Subcutaneous abdominal adipose tissue (tissue), 5 donors: ENCODE results near the gene ISG20.

Experiments used
- H3K27ac ChIP-seq: one replicate; pipeline ENCODE4 v1.7.0; 2013; ENCODE audit warnings: low read depth, mild to moderate bottlenecking, inconsistent platforms, low read length, moderate library complexity
- H3K27me3 ChIP-seq, 5 donors: one replicate each; pipeline ENCODE4 v1.7.0; 2013; ENCODE audit warnings: low read length in 5 of 5, inconsistent platforms in 1 of 5; ENCODE audit not compliant: control insufficient read depth in 5 of 5, insufficient read depth in 4 of 5
- H3K36me3 ChIP-seq, 5 donors: one replicate each; pipeline ENCODE4 v1.7.0; 2013; ENCODE audit warnings: low read length in 5 of 5; ENCODE audit not compliant: control insufficient read depth in 5 of 5, insufficient read depth in 5 of 5
- H3K4me1 ChIP-seq, 5 donors: one replicate each; pipeline ENCODE4 v1.7.0; 2013; ENCODE audit warnings: low read length in 5 of 5, mild to moderate bottlenecking in 3 of 5, moderate library complexity in 1 of 5; ENCODE audit not compliant: control insufficient read depth in 5 of 5, insufficient read depth in 5 of 5
- H3K4me3 ChIP-seq, 5 donors: one replicate each; pipeline ENCODE4 v1.7.0; 2013; ENCODE audit warnings: low read length in 5 of 5, low read depth in 1 of 5
- H3K9ac ChIP-seq, 5 donors: one replicate each; pipeline ENCODE4 v1.7.0; 2013; ENCODE audit warnings: low read length in 5 of 5, mild to moderate bottlenecking in 4 of 5, moderate library complexity in 3 of 5
- H3K9me3 ChIP-seq, 5 donors: one replicate each; pipeline ENCODE4 v1.7.0; 2013; ENCODE audit warnings: low read length in 5 of 5; ENCODE audit not compliant: control insufficient read depth in 5 of 5
- donor health status: healthy.
- donor health status: healthy.
- donor health status: healthy.
- donor health status: healthy.
- donor health status: healthy.

The ISG20 gene

GRCh38 chr15:88651971-88652370 lies 13.2 kb downstream of the ISG20 start:
- Histone ChIP-seq H3K27me3 (peaks cover 0 to 2% (median 0%) of the 10 kb centered on the region in 5 donors), H3K4me3 (no peak overlapping the region), H3K9ac (no peak overlapping the region), H3K27ac (no peak overlapping the region), H3K4me1 (peaks cover 0 to 32% (median 10%) of the 10 kb centered on the region in 5 donors), H3K9me3 (no peaks in the 10 kb centered on the region), H3K36me3 (no peaks in the 10 kb centered on the region)

GRCh38 chr15:88652456-88653199 lies 13.8 kb downstream of the ISG20 start:
- H3K9me3 ChIP-seq, result no peaks in the 10 kb centered on the region
- H3K4me3 ChIP-seq, result no peak overlapping the region
- no peak overlapping the region for H3K27ac ChIP-seq
- H3K36me3 ChIP-seq, result no peaks in the 10 kb centered on the region
- H3K9ac ChIP-seq, result no peak overlapping the region
- H3K27me3 ChIP-seq, result peaks cover 0 to 2% (median 0%) of the 10 kb centered on the region in 5 donors
- H3K4me1 ChIP-seq, result peaks cover 0 to 32% (median 10%) of the 10 kb centered on the region in 5 donors

- Histone ChIP-seq H3K27ac (no peak overlapping the region), H3K9ac (no peak overlapping the region), H3K36me3 (no peaks in the 10 kb centered on the region), H3K27me3 (peaks cover 0 to 3% (median 0%) of the 10 kb centered on the region in 5 donors), H3K9me3 (no peaks in the 10 kb centered on the region), H3K4me3 (no peak overlapping the region), H3K4me1 (peaks cover 0 to 26% (median 10%) of the 10 kb centered on the region in 5 donors)
Measured at GRCh38 chr15:88653200-88654064, 14.6 kb downstream of the ISG20 start.

GRCh38 chr15:88654430-88655102 lies 15.8 kb downstream of the ISG20 start:
- H3K36me3 ChIP-seq, result no peaks in the 10 kb centered on the region
- H3K4me1 ChIP-seq, result peaks cover 0 to 22% (median 5%) of the 10 kb centered on the region in 5 donors
- H3K27ac ChIP-seq, result no peak overlapping the region
- peaks cover 0 to 11% (median 0%) of the 10 kb centered on the region in 5 donors for H3K27me3 ChIP-seq
- H3K9me3 ChIP-seq, result no peaks in the 10 kb centered on the region
- H3K4me3 ChIP-seq, result no peak overlapping the region
- H3K9ac ChIP-seq, result no peak overlapping the region

GRCh38 chr15:88655103-88655553 lies 16.3 kb downstream of the ISG20 start:
- no peaks in the 10 kb centered on the region for H3K9me3 ChIP-seq
- no peak overlapping the region for H3K4me3 ChIP-seq
- H3K4me1 ChIP-seq, result peaks cover 0 to 22% (median 4%) of the 10 kb centered on the region in 5 donors
- H3K36me3 ChIP-seq, result no peaks in the 10 kb centered on the region
- H3K27me3 ChIP-seq, result peaks cover 0 to 11% (median 0%) of the 10 kb centered on the region in 5 donors
- no peak overlapping the region for H3K9ac ChIP-seq
- no peak overlapping the region for H3K27ac ChIP-seq

GRCh38 chr15:88655800-88656488 lies 17.1 kb downstream of the ISG20 start:
- no peaks in the 10 kb centered on the region for H3K36me3 ChIP-seq
- no peak overlapping the region for H3K4me3 ChIP-seq
- H3K9me3 ChIP-seq, result no peaks in the 10 kb centered on the region
- no peak overlapping the region for H3K27ac ChIP-seq
- peaks cover 0 to 18% (median 4%) of the 10 kb centered on the region in 5 donors for H3K4me1 ChIP-seq
- H3K9ac ChIP-seq, result no peak overlapping the region
- H3K27me3 ChIP-seq, result peaks cover 0 to 11% (median 0%) of the 10 kb centered on the region in 5 donors

- Histone ChIP-seq H3K27ac (no peak overlapping the region), H3K27me3 (peaks cover 0 to 11% (median 0%) of the 10 kb centered on the region in 5 donors), H3K9ac (no peak overlapping the region), H3K4me1 (peaks cover 0 to 18% (median 4%) of the 10 kb centered on the region in 5 donors), H3K9me3 (no peaks in the 10 kb centered on the region), H3K4me3 (no peak overlapping the region), H3K36me3 (no peaks in the 10 kb centered on the region)
Measured at GRCh38 chr15:88656760-88657221, 18.0 kb downstream of the ISG20 start.

GRCh38 chr15:88657326-88658069 lies 18.7 kb downstream of the ISG20 start:
- Histone ChIP-seq H3K27ac (no peak overlapping the region), H3K27me3 (peaks cover 0 to 11% (median 0%) of the 10 kb centered on the region in 5 donors), H3K36me3 (no peaks in the 10 kb centered on the region), H3K9ac (no peak overlapping the region), H3K4me1 (peaks cover 0 to 18% (median 4%) of the 10 kb centered on the region in 5 donors), H3K9me3 (no peaks in the 10 kb centered on the region), H3K4me3 (no peak overlapping the region)
